HG02943 (cell line): ENCODE data around the gene S1PR5.
"Not testable (repeated sequence)": the region's sequence is repeated elsewhere in the genome, so short reads cannot be mapped to it uniquely, and the experiment has no call there.

Experiments used
- ATAC-seq: cut with Tn5 transposase; IDR thresholded peaks from one replicate; pipeline ENCODE4 v1.9.1; 2021; ENCODE audit warnings: mild to moderate bottlenecking, low read depth, moderate library complexity; ENCODE audit not compliant: unreplicated experiment

The S1PR5 gene

GRCh38 chr19:10546817-10547216, 29.6 kb upstream of the S1PR5 start:
- ATAC-seq: no peak

- ATAC-seq: no peak
Observed at GRCh38 chr19:10544753-10545251, 27.6 kb upstream of the S1PR5 start.

- ATAC-seq: no peak
Observed at GRCh38 chr19:10544242-10544752, 27.1 kb upstream of the S1PR5 start.

- peak; percentile 66 for ATAC-seq
Observed at GRCh38 chr19:10543420-10544241, 26.4 kb upstream of the S1PR5 start, which contains the start of gene ATG4D. ATG4D (plus strand) TSS chr19:10543904; CDS start chr19:10544091, 187 bp downstream.

- ATAC-seq: no peak
Observed at GRCh38 chr19:10543059-10543419, 25.8 kb upstream of the S1PR5 start.

- ATAC-seq: not testable (repeated sequence)
Observed at GRCh38 chr19:10539016-10539415, 21.8 kb upstream of the S1PR5 start.

GRCh38 chr19:10538204-10538983, 21.1 kb upstream of the S1PR5 start:
- no peak for ATAC-seq

GRCh38 chr19:10537668-10538067, 20.4 kb upstream of the S1PR5 start:
- ATAC-seq: no peak

- ATAC-seq: no peak
Observed at GRCh38 chr19:10535613-10536012, 18.4 kb upstream of the S1PR5 start.

GRCh38 chr19:10533646-10534386, 16.6 kb upstream of the S1PR5 start:
- ATAC-seq: no peak

- ATAC-seq: no peak
Observed at GRCh38 chr19:10532457-10532856, 15.2 kb upstream of the S1PR5 start.

- not testable (repeated sequence) for ATAC-seq
Observed at GRCh38 chr19:10526887-10527286, 9.6 kb upstream of the S1PR5 start.

GRCh38 chr19:10525636-10526035, 8.4 kb upstream of the S1PR5 start:
- ATAC-seq: no peak

GRCh38 chr19:10523135-10523636, 5.9 kb upstream of the S1PR5 start:
- ATAC-seq: no peak

GRCh38 chr19:10521461-10522171, 4.4 kb upstream of the S1PR5 start:
- no peak for ATAC-seq

GRCh38 chr19:10520652-10521318, 3.5 kb upstream of the S1PR5 start:
- no peak for ATAC-seq

- ATAC-seq: no peak
Observed at GRCh38 chr19:10519421-10519820, 2.2 kb upstream of the S1PR5 start.

GRCh38 chr19:10518444-10519361, 1.5 kb upstream of the S1PR5 start:
- no peak for ATAC-seq
